Sigmoid colon (tissue), 4 donors: ENCODE results near the gene MCHR1.

Source experiments
- CTCF ChIP-seq, 4 experiments: fragments of 450-650 bp in 3 of 4; fragments of 200-600 bp in 1 of 4; IDR thresholded peaks; one replicate each; pipeline ENCODE4 v1.5.1; 2016 to 2019; ENCODE audit warnings: antibody characterized with exemption in 4 of 4, mild to moderate bottlenecking in 3 of 4, moderate library complexity in 2 of 4
- POLR2A ChIP-seq, 2 donors: fragments of 450-650 bp; IDR thresholded peaks; one replicate each; pipeline ENCODE4 v1.6.1; 2016; ENCODE audit warnings: antibody characterized with exemption in 2 of 2, mild to moderate bottlenecking in 2 of 2, moderate library complexity in 2 of 2
- POLR2AphosphoS5 ChIP-seq, 4 donors: sonication (generic); formaldehyde crosslinking; IDR thresholded peaks; one replicate each; pipeline ENCODE4 v1.6.1; 2017; ENCODE audit warnings: antibody characterized with exemption in 4 of 4

GRCh38 chr22:40720538-40721256 is 41.4 kb downstream of the MCHR1 start:
- TF ChIP-seq CTCF (IDR thresholded peaks at IDR 0.05) (no peak), POLR2AphosphoS5 (IDR thresholded peaks at IDR 0.05) (no peak), POLR2A (IDR thresholded peaks at IDR 0.05) (no peak)
